Uterus (tissue), 4 donors: ENCODE measurements around the gene SAMD3. TPM values are rescaled to one million over a fixed set of nuclear protein-coding genes. Genes with fewer than 3 reads are reported as not detected.

Experiments used
- DNase-seq, 2 donors: peaks; one replicate each; pipeline ENCODE4 v3.0.0-alpha.2; 2019 to 2020
- H3K27ac ChIP-seq, 2 donors: fragments of 200-600 bp; sonication (generic); 1 replicate in 1 of 2; 2 replicates in 1 of 2; pipeline ENCODE4 v1.5.1; 2016 to 2018
- H3K27me3 ChIP-seq, 2 donors: fragments of 200-600 bp; sonication (generic); one replicate each; pipeline ENCODE4 v1.5.1; 2018 to 2019; ENCODE audit warnings: control low read depth in 1 of 2
- H3K36me3 ChIP-seq, 2 donors: fragments of 200-600 bp; sonication (generic); one replicate each; pipeline ENCODE4 v1.5.1; 2019; ENCODE audit warnings: control low read depth in 1 of 2
- H3K4me1 ChIP-seq, 2 donors: fragments of 200-600 bp; sonication (generic); one replicate each; pipeline ENCODE4 v1.5.1; 2018 to 2019; ENCODE audit warnings: control low read depth in 1 of 2
- H3K4me3 ChIP-seq, 2 donors: fragments of 200-600 bp; sonication (generic); 1 replicate in 1 of 2; 2 replicates in 1 of 2; pipeline ENCODE4 v1.5.1; 2018 to 2019; ENCODE audit warnings: mild to moderate bottlenecking in 1 of 2
- H3K9me3 ChIP-seq, 2 donors: fragments of 200-600 bp; sonication (generic); one replicate each; pipeline ENCODE4 v1.5.1; 2019; ENCODE audit warnings: control low read depth in 1 of 2
- CTCF ChIP-seq, 4 experiments: fragments of 200-600 bp in 2 of 4; fragments of 450-650 bp in 2 of 4; sonication (generic) in 2 of 4; IDR thresholded peaks; one replicate each; pipeline ENCODE4 v1.5.1; 2016 to 2019; ENCODE audit warnings: antibody characterized with exemption in 4 of 4, mild to moderate bottlenecking in 2 of 4, moderate library complexity in 1 of 4
- POLR2A ChIP-seq, 2 donors: fragments of 450-650 bp; IDR thresholded peaks; one replicate each; pipeline ENCODE4 v1.6.1; 2016; ENCODE audit warnings: antibody characterized with exemption in 2 of 2, mild to moderate bottlenecking in 1 of 2, moderate library complexity in 1 of 2
- intact Hi-C: fragments of 100-400 bp; cut with DNase I; formaldehyde crosslinking; loops from one replicate; pipeline ENCODE4 v1.15.1; 2023; ENCODE audit warnings: low total_unique reads
- total RNA-seq, 4 donors: library from RNA; depleted of rRNA in 3 of 4; stranded (reverse); fragments of >200 nt in 3 of 4; gene quantifications; one replicate each; pipeline versions ENCODE4 v1.1.0 to v1.2.4, GENCODE V29; 2014 to 2023
- donor health status: DM: yes; HTN: yes; CAD: no.

SAMD3 gene
- total RNA-seq, 4 donors from 2014 or later, result 4.1 to 10.0 (median 4.5) TPM

- Histone ChIP-seq H3K27ac (no peak overlapping the region), H3K36me3 (no peaks in the 10 kb centered on the region), H3K4me1 (no peaks in the 10 kb centered on the region), H3K9me3 (no peaks in the 10 kb centered on the region), H3K4me3 (no peak overlapping the region), H3K27me3 (no peaks in the 10 kb centered on the region)
- no peak for TF ChIP-seq CTCF (IDR thresholded peaks at IDR 0.05)
- no peak for TF ChIP-seq POLR2A (IDR thresholded peaks at IDR 0.05)
- no peak for DNase-seq
- intact Hi-C loops, result no loop called here
These were observed 14.6 kb downstream of the SAMD3 start for GRCh38 chr6:130207979-130208649.

- no peak overlapping the region for H3K27ac ChIP-seq
- no peaks in the 10 kb centered on the region for H3K36me3 ChIP-seq
- H3K9me3 ChIP-seq, result no peaks in the 10 kb centered on the region
- no peak overlapping the region for H3K4me3 ChIP-seq
- H3K27me3 ChIP-seq, result no peaks in the 10 kb centered on the region
- TF ChIP-seq CTCF (IDR thresholded peaks at IDR 0.05), result no peak
- TF ChIP-seq POLR2A (IDR thresholded peaks at IDR 0.05), result no peak
- H3K4me1 ChIP-seq, result no peaks in the 10 kb centered on the region
- intact Hi-C loops, result no loop called here
- DNase-seq, result no peak
These were observed 16.3 kb downstream of the SAMD3 start for GRCh38 chr6:130206479-130206878.

GRCh38 chr6:130204322-130204721 is 18.4 kb downstream of the SAMD3 start:
- intact Hi-C loops, result no loop called here
- no peak overlapping the region for H3K4me3 ChIP-seq
- no peak for TF ChIP-seq POLR2A (IDR thresholded peaks at IDR 0.05)
- TF ChIP-seq CTCF (IDR thresholded peaks at IDR 0.05), result no peak
- H3K27me3 ChIP-seq, result no peaks in the 10 kb centered on the region
- H3K27ac ChIP-seq, result no peak overlapping the region
- no peaks in the 10 kb centered on the region for H3K36me3 ChIP-seq
- no peaks in the 10 kb centered on the region for H3K9me3 ChIP-seq
- DNase-seq, result no peak
- H3K4me1 ChIP-seq, result no peaks in the 10 kb centered on the region

- Histone ChIP-seq H3K4me1 (no peaks in the 10 kb centered on the region), H3K4me3 (no peak overlapping the region), H3K27me3 (no peaks in the 10 kb centered on the region), H3K27ac (no peak overlapping the region), H3K9me3 (no peaks in the 10 kb centered on the region), H3K36me3 (no peaks in the 10 kb centered on the region)
- intact Hi-C loops, result no loop called here
- no peak for TF ChIP-seq POLR2A (IDR thresholded peaks at IDR 0.05)
- TF ChIP-seq CTCF (IDR thresholded peaks at IDR 0.05), result no peak
- DNase-seq, result no peak
These were observed 19.4 kb downstream of the SAMD3 start for GRCh38 chr6:130203370-130203769.

- intact Hi-C loops, result no loop called here
- H3K9me3 ChIP-seq, result no peaks in the 10 kb centered on the region
- DNase-seq, result no peak
- no peaks in the 10 kb centered on the region for H3K36me3 ChIP-seq
- H3K4me3 ChIP-seq, result no peak overlapping the region
- no peaks in the 10 kb centered on the region for H3K4me1 ChIP-seq
- TF ChIP-seq POLR2A (IDR thresholded peaks at IDR 0.05) (no peak), CTCF (IDR thresholded peaks at IDR 0.05) (no peak)
- no peaks in the 10 kb centered on the region for H3K27me3 ChIP-seq
- H3K27ac ChIP-seq, result no peak overlapping the region
These were observed 20.0 kb downstream of the SAMD3 start for GRCh38 chr6:130202782-130203181.
